ENCODE measurements around the gene TFB2M.

The TFB2M gene

GRCh38 chr1:246526915-246527314, 39.1 kb downstream of the TFB2M start:
- Histone ChIP-seq H3K27me3 (ENCODE audit: low read length) (no peaks in the 10 kb centered on the region), H3K4me2 (ENCODE audit: low read depth, low read length, poor library complexity, severe bottlenecking) (no peak overlapping the region), H3K4me3 (ENCODE audit: insufficient read depth, low read length, poor library complexity, severe bottlenecking) (no peak overlapping the region), H3K36me3 (ENCODE audit: low read length) (no peaks in the 10 kb centered on the region), H3K9ac (ENCODE audit: low read length) (no peak overlapping the region), H3K9me2 (replicated peaks; ENCODE audit: insufficient read depth, low read length) (no peaks in the 10 kb centered on the region), H3F3A (ENCODE audit: insufficient read depth) (no peaks in the 10 kb centered on the region), H3K27ac (ENCODE audit: low read depth, low read length) (no peak overlapping the region), H3K79me2 (ENCODE audit: insufficient read depth, low read length) (no peaks in the 10 kb centered on the region), H4K20me1 (ENCODE audit: low read depth, low read length) (no peaks in the 10 kb centered on the region), H3K9me3 (ENCODE audit: insufficient read depth, low read length) (peaks cover 10% of the 10 kb centered on the region; the same call in 1 of the 2 replicates), H2AFZ (ENCODE audit: low read depth, low read length, severe bottlenecking) (peak overlapping the region; percentile 12)
- TF ChIP-seq EZH2phosphoT487 (conservative IDR thresholded peaks at IDR 0.05; ENCODE audit: low read length) (no peak), CTCF (IDR thresholded peaks at IDR 0.05; ENCODE audit: insufficient read depth, low read length, poor library complexity, severe bottlenecking) (no peak)

DNA sequence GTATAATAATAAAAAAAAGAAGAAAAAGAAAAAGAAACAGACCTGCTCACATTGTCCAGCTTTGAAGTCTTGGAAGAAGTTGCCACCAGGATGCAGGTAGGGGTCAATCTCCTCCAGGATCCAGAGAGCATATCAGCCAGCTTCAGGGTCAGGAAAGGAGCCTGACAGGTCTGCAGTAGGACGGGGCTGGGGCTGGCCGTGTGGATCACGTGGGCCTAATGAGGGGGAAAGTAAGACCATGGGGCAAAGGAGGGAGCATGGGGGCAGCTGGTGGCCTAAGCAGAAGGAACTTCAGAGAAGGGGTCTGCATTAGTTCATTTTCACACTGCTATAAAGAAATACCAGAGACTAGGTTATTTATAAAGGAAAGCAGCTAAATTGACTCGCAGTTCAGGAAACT, 39.7 kb downstream of the TFB2M start:
- H3K9me2 ChIP-seq (replicated peaks; ENCODE audit: insufficient read depth, low read length), result no peaks in the 10 kb centered on the region
- H3K27ac ChIP-seq (ENCODE audit: low read depth, low read length), result no peak overlapping the region
- no peak overlapping the region for H3K4me3 ChIP-seq (ENCODE audit: insufficient read depth, low read length, poor library complexity, severe bottlenecking)
- H3K79me2 ChIP-seq (ENCODE audit: insufficient read depth, low read length), result no peaks in the 10 kb centered on the region
- H3K36me3 ChIP-seq (ENCODE audit: low read length), result no peaks in the 10 kb centered on the region
- H4K20me1 ChIP-seq (ENCODE audit: low read depth, low read length), result no peaks in the 10 kb centered on the region
- H3K27me3 ChIP-seq (ENCODE audit: low read length), result no peaks in the 10 kb centered on the region
- H2AFZ ChIP-seq (ENCODE audit: low read depth, low read length, severe bottlenecking), result no peak overlapping the region
- no peak overlapping the region for H3K4me2 ChIP-seq (ENCODE audit: low read depth, low read length, poor library complexity, severe bottlenecking)
- TF ChIP-seq EZH2phosphoT487 (conservative IDR thresholded peaks at IDR 0.05; ENCODE audit: low read length) (no peak), CTCF (IDR thresholded peaks at IDR 0.05; ENCODE audit: insufficient read depth, low read length, poor library complexity, severe bottlenecking) (no peak)
- no peaks in the 10 kb centered on the region for H3F3A ChIP-seq (ENCODE audit: insufficient read depth)
- no peak overlapping the region for H3K9ac ChIP-seq (ENCODE audit: low read length)
- H3K9me3 ChIP-seq (ENCODE audit: insufficient read depth, low read length), result peaks cover 10% of the 10 kb centered on the region; the same call in 1 of the 2 replicates

- no peak for TF ChIP-seq EZH2phosphoT487 (conservative IDR thresholded peaks at IDR 0.05; ENCODE audit: low read length)
- TF ChIP-seq CTCF (IDR thresholded peaks at IDR 0.05; ENCODE audit: insufficient read depth, low read length, poor library complexity, severe bottlenecking), result no peak
- Histone ChIP-seq H3K79me2 (ENCODE audit: insufficient read depth, low read length) (no peaks in the 10 kb centered on the region), H3K9ac (ENCODE audit: low read length) (no peak overlapping the region), H3K4me3 (ENCODE audit: insufficient read depth, low read length, poor library complexity, severe bottlenecking) (no peak overlapping the region), H2AFZ (ENCODE audit: low read depth, low read length, severe bottlenecking) (no peak overlapping the region), H3K27ac (ENCODE audit: low read depth, low read length) (no peak overlapping the region), H3F3A (ENCODE audit: insufficient read depth) (no peaks in the 10 kb centered on the region), H3K9me2 (replicated peaks; ENCODE audit: insufficient read depth, low read length) (no peaks in the 10 kb centered on the region), H3K27me3 (ENCODE audit: low read length) (no peaks in the 10 kb centered on the region), H3K9me3 (ENCODE audit: insufficient read depth, low read length) (peaks cover 24% of the 10 kb centered on the region; the same call in 1 of the 2 replicates), H3K36me3 (ENCODE audit: low read length) (no peaks in the 10 kb centered on the region), H3K4me2 (ENCODE audit: low read depth, low read length, poor library complexity, severe bottlenecking) (no peak overlapping the region), H4K20me1 (ENCODE audit: low read depth, low read length) (no peaks in the 10 kb centered on the region)
Observed at GRCh38 chr1:246519514-246519913, 46.5 kb downstream of the TFB2M start.

All from SU-DHL-6 (cell line).